HG03135 (cell line): ENCODE measurements around the gene GOLPH3L.
A peak's percentile ranks its signal among the peaks of the same experiment; 100 is the strongest.
"Not testable (repeated sequence)": the region's sequence is repeated elsewhere in the genome, so short reads cannot be mapped to it uniquely, and the experiment has no call there.

Source experiments
- ATAC-seq: cut with Tn5 transposase; IDR thresholded peaks from one replicate; pipeline ENCODE4 v1.9.1; 2021; ENCODE audit warnings: mild to moderate bottlenecking, moderate library complexity; ENCODE audit not compliant: unreplicated experiment

GOLPH3L gene

DNA sequence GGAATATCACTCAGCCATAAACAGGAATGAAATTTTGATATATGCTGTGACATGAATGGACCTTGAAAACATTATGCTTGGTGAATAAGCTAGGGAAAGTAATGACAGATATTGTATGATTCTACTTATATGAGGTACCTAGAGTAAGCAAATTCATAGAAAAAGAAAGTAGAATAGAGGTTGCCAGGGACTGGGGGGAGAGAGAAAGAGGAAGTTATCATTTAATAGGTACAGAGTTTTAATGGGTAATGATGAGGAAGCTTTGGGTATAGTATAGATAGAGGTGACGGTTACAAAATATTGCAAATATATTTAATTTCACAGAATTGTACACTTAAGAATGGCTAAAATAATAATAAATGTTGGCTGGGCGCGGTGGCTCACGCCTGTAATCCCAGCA, 36.4 kb downstream of the GOLPH3L start:
- ATAC-seq = no peak

DNA sequence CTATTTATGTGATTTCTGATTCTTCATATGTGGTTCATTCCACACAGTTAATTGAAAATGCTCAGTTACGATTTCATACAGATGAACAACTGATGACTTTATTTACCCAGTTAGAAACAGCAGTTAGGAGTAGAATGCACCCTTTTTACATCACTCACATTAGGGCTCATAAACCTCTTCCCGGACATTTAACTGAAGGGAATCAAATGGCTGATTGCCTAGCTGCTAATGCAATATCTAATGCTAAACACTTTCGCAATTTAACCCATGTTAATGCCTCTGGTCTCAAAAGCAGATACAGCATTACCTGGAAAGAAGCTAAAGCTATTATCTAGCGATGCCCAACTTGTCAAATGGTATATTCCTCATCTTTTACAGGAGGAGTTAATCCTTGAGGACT, 39.9 kb downstream of the GOLPH3L start:
- not testable (repeated sequence) for ATAC-seq

DNA sequence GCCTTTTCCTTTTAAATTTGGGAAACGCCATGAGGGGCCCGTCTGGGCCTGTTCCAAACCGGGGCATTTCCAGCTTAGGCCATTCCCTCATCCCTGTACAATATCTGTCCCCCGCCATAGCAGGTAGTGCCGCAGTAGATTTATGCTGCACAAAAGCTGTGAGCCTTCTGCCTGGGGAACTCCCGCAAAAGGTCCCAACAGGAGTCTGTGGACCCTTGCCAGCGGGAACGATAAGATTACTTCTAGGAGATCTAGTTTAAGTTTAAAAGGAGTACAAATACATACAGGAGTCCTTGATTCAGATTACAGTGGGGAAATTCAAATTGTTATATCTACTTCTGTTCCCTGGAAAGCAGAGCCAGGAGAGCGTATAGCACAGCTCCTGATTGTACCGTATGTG, 42.3 kb downstream of the GOLPH3L start:
- not testable (repeated sequence) for ATAC-seq

DNA sequence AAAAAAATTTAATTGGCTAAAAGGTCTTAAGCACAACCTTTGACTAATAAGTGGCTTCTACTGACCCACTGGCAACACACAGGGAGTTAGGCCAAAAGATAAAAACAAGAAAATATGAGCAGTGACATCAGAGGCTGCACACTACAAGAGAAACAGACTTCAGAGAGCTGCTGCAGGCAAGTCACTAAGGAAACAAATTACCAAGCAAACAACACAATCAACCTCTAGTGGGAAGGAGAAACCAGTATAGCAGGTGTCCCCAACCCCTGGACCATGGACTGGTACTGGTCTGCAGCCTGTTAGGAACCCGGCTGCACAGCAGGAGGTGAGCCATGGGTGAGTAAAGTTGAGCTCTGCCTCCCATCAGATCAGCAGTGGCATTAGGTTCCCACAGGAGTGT, 46.8 kb downstream of the GOLPH3L start:
- ATAC-seq = no peak

DNA sequence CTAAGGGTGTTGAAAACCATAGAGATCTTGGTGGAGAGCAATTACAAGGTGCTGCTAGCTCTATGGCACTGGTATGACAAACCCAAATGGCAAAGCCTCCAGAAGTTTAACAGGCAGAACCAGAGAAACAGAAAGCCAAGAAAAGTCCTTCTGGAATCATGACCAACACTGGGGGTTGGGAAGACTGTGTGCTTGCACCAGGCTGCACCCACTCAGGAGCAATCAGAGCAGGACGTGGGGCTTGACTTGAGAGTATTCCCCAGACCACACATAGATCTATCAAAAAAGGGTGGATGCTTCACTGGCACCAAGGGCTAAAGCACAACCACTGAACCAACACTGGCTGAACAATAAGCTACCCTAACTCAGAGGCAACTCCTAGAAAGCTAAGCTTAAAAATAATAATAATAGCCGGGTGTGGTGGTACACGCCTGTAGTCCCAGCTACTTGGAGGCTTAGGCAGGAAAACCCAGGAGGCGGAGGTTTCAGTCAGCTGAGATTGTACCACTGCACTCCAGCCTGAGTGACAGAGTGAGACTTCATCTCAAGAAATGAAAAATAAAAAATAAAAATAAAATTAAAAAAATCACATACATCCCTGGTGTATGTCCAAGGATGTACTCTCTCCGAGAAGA, 47.4 kb downstream of the GOLPH3L start:
- ATAC-seq = no peak

DNA sequence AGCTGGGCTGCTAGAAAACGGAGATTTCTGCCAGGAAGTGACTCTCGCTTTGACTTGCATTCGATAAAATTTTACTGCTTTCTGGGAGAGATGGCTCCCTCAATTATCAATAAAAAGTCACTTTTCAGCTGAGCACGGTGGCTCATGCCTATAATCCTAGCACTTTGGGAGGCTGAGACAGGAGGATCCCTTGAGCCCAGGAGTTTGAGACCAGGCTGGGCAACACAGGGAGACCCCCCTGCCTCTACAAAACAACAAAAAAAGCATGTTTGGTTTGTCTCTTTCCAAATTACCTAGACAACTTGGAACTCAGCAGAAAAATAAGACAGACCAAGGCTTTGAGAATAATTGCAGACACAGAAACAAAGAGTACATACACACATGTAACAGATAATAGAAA, 54.7 kb downstream of the GOLPH3L start:
- ATAC-seq = no peak

DNA sequence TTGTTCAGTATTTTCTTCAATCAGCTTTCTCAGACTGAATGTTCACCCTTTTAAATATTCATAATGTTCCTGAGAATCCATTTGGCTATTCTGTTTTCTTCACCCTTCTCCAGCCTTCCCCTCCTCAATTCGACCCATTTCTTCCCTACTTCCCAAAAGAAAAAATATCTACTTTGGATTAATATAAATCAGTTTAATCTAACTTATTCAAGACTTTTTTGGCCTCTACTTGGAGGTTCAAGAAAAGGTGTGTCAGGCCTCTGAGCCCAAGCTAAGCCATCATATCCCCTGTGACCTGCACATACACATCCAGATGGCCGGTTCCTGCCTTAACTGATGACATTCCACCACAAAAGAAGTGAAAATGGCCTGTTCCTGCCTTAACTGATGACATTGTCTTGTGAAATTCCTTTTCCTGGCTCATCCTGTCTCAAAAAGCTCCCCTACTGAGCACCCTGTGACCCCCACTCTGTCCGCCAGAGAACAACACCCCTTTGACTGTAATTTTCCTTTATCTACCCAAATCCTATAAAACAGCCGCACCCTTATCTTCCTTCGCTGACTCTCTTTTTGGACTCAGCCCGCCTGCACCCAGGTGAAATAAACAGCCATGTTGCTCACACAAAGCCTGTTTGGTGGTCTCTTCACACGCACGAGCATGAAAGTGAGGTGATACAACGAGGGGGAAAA, 55.7 kb downstream of the GOLPH3L start:
- ATAC-seq = not testable (repeated sequence)

DNA sequence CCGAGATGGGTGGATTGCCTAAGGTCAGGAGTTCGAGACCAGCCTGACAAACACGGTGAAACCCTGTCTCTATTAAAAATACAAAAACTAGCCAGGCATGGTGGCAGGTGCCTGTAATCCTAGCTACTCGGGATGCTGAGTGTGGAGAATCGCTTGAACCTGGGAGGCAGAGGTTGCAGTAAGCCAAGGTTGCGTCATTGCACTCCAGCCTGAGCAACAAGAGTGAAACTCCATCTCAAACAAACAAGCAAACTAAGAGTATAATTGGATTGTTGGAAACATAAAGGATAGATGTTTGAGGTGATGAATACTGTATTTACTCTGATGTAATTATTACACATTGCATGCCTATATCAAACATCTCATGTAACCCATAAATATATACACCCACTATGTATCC, 58.5 kb downstream of the GOLPH3L start:
- not testable (repeated sequence) for ATAC-seq

DNA sequence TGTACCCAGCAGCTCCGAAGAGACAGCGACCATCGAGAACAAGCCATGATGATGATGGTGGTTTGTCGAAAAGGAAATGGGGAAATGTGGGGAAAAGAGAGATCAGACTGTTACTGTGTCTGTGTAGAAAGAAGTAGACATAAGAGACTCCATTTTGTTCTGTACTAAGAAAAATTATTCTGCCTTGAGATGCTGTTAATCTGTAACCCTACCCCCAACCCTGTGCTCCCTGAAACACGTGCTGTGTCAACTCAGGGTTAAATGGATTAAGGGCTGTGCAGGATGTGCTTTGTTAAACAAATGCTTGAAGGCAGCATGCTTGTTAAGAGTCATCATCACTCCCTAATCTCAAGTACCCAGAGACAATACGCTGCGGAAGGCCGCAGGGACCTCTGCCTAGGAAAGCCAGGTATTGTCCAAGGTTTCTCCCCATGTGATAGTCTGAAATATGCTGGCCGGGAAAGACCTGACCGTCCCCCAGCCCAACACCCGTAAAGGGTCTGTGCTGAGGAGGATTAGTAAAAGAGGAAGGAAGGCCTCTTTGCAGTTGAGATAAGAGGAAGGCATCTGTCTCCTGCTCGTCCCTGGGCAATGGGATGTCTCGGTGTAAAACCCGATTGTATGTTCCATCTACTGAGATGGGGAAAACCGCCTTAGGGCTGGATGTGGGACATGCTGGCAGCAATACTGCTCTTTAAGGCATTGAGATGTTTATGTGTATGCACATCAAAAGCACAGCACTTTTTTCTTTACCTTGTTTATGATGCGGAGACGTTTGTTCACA, 61.9 kb downstream of the GOLPH3L start:
- not testable (repeated sequence) for ATAC-seq

DNA sequence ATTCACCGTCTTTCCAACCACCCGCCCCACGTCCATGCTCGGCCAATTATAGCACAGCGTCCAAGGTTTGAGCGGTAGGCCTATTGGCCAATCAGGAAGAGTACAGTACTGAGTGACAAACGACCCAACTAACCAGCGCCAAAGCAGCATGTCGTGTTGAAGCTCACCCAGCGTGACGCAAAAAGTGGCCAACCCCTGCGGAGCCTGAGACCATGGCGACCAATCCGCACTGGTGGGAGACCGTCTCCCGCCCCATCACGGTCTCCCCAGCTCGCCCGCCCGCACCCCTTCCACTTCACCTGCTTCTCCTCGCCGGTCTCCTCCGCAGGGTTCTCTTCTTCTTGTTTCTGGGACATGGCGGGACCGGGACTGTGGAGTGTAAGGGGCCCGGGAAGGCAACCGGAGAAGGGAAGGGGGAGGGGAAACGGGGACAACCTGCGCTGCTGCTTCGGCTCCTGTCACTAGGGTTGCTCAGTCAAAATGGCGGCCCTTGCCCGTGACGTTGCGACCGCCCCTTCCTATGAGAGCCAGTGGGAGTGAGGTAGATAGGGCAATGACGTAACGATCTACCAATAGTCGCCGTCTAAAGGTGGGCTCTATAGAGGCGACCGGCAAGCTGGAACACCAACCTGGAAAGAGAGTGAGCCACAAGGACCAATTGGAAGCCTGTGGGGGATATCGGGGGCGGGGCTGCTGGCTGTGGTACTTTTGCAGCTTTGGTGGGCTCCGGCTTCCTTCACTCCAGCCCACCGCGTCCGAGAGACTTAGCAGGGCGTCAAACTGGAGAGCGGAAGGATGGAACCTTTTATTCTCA, 67.6 kb downstream of the GOLPH3L start, which contains the start of gene ENSA:
TSS of gene ENSA (minus strand) at position 498 of the 814 bp plus-strand sequence. CDS start at position 356, 142 bp downstream.
- peak; percentile 89 for ATAC-seq

DNA sequence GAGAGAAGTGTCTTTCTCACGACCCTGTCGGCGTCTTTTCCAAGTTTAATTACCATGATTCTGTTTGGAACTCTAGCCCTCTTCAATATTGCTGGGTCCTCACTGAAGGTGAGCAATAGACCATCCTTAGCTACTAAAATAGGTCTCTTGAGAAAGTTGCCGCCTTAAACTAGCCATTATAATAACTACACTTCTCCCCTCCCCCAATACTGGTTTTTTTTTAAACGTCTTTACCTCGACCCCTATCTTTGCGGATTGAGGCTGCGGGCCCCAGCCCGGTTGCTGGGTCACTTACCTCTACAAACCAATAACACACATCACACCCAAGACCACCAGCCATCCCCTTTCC, 68.2 kb downstream of the GOLPH3L start:
- ATAC-seq = peak; percentile 1

DNA sequence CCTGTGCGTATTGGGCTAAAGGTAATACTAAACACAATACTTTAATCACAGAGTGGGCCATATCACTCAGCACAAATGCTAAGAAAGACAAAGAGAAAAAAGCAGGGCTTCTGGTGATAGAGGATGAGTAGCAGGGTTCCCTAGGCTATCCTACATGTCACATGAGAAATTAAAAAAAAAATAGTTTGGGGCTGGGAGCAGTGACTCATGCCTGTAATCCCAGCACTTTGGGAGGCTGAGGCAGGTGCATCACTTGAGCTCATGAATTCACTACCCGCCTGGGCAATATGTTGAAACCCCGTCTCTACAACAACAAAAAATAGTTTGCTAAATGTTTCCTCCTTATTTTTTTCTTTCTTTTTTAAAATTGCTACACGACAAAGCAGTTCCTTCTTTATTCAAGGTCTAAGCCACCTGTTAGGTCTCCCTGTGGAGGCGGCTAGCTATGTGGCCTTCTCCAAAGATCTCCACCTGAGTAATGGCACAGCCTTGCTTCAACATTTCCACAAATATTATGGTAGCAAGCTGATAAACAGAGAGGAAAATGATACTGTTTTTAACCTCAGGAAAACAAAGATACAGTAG, 69.0 kb downstream of the GOLPH3L start:
- ATAC-seq = no peak

DNA sequence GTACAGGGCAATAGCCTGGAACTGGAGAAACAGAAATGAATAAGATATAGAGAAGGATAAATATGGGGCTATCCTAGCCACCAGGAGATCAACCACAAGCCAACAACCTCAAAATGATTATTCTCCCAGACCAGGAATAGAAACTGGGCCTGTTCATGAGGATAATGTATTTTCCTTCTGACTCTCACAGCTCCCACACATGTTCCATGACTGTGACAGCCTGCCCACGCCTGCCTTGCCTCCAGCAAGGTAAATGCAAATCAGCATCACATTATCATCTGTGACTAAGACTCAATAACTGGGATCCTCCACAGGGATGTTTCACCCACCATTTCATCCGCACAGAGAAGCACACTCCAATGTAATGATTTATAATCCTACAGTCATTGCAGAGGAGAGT, 70.8 kb downstream of the GOLPH3L start:
- no peak for ATAC-seq

DNA sequence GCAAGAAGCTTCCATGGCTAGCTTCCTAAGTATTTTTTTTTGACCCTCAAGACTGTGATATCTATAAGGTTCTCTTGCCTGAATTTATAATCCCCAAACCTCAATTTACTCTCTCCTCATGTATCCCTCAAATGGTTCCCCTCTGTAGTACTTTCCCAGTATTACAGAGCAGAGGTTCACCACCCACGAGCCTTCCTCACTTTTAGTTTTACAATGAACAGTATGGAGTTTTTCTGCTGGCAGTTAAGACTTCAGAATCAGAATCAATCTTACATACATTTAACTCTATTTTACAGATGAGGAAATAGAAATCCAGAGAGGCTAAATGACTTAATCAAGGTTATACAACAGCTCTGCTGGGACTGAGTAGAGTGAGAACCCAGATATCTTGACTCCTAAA, 72.4 kb downstream of the GOLPH3L start:
- ATAC-seq = not testable (repeated sequence)

DNA sequence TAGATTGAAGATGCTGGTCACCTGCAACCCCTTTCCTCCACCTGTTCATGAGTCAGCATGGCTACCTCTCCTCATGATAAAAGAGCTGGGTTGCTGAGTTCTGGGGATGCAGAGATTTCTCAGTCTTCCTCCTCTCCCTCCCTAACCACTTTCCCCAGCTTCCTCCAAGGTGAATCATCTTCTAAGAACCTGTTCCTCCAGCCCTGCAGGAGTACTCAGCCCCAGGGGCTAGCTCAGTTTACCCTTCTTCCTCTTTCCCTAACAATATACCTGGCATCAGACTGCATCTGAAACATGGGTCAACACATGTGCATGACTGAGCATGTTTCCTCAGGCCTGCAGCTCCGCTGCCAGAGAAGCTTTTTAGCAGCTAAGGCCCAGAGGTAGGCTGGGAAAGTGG, 72.8 kb downstream of the GOLPH3L start:
- not testable (repeated sequence) for ATAC-seq

DNA sequence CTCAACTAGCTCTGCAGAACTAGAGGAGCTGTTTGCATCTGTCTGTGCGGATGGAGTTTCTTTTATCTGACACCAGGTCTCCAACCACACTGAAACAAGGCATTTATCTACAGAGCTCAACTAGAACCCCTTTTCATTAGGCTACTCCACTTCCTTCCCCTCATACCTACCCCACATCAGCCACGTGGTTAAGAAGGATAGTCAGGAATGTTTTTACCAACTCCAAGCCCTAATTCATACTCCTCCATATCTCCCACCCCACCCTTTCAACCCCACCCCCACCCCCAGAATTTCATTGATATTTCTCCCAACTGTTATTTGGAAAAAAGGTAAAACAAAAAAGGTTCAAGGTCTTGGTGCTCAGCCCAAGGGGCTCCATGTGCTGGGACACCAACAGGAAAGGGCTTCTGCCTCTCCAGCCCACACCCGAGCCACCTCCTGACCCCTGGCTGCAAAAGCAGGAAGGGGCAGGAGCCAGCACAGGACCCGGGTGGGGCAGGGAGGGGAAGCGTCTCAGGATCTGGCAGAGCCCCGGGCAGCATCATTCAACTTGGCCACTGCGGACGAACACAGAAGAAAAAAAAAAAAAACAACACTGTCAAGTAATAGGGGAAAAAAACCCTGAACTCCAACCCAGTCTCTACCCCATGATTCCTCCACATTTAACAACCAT, 74.5 kb downstream of the GOLPH3L start:
- no peak for ATAC-seq

DNA sequence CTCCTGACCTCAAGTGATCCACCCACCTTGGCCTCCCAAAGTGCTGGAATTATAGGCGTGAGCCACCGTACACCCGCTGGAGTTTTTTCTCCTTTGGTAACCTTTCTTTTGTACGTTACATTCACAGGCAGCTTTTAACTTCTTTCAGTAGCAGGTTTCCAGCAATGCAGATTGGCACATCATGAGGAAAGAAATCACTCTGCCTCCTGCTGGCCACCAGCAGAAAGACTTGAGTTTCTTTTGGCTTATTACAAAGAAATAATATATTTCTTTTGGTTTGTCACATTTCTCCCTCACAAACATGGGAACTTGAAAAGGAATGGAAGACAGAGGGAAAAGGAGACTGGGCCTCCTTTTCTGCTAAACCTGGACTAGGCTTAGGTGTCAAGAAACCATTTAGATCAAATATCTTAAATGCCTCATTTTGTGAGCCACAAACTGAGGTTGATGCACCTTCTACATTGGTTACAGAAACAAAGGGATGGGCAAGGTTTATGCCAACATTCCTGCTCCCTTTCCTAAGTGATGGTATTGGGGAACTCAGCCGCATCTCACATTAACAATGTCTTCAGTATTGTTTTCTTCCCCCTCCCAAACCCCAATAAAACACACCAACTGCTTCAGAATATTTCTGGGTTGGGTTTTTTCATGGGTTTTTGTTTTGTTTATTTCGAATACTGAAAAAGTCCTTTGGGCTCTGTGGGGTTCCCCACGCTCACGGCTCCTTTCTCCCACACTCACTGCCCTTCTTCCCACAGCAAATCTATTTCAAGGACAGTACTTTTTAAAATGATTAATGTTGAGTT, 75.3 kb downstream of the GOLPH3L start:
- no peak for ATAC-seq

DNA sequence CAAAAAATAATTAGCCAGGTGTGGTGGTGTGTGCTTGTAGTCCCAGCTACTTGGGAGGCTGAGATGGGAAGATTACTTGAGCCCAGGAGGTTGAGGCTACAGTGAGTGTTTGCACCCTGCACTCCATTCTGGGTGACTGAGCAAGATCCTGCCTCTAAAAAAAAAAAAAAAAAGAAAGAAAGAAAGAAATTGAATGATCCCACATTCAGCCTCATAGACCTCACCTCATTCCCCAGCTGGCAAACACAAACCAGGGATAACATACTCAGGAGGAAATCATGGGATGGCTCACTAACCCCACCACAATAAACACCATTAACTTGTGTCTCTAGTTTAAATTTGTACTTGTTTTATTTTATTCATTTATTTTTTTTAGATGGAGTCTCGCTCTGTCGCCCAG, 76.0 kb downstream of the GOLPH3L start:
- no peak for ATAC-seq
